ENCODE data around the gene CXCL3. TPM values are rescaled to one million over a fixed set of nuclear protein-coding genes. Genes with fewer than 3 reads are reported as not detected.
A peak's percentile ranks its signal among the peaks of the same experiment; 100 is the strongest.

The CXCL3 gene
- total and polyA plus RNA-seq, 2 experiments from 2014 or later = 3.6 to 19.5 TPM

- Histone ChIP-seq H4K20me1 (replicated peaks; ENCODE audit: insufficient read depth) (no peaks in the 10 kb centered on the region), H3K27me3 (ENCODE audit: insufficient read depth) (no peaks in the 10 kb centered on the region), H3K36me3 (ENCODE audit: insufficient read depth) (no peaks in the 10 kb centered on the region), H3K27ac (ENCODE audit: low read depth) (no peak overlapping the region), H3K79me2 (replicated peaks; ENCODE audit: insufficient read depth) (no peaks in the 10 kb centered on the region), H3K4me1 (ENCODE audit: insufficient read depth) (peaks cover 10% of the 10 kb centered on the region), H3F3A (replicated peaks; ENCODE audit: low read depth) (no peaks in the 10 kb centered on the region), H3K9me2 (ENCODE audit: insufficient read depth) (no peaks in the 10 kb centered on the region), H3K4me3 (no peak overlapping the region), H2AFZ (peak overlapping the region; percentile 33; the same call in 1 of the 2 replicates), H3K4me2 (no peak overlapping the region)
- H3K27ac Mint-ChIP-seq = no peak overlapping the region
- H3K36me3 Mint-ChIP-seq (ENCODE audit: low read depth) = no peaks in the 10 kb centered on the region; the same call in 1 of the 3 replicates
- TF ChIP-seq ZNF331 (CRISPR knock-in tag; IDR thresholded peaks at IDR 0.05; ENCODE audit: low read depth) (no peak), REST (IDR thresholded peaks at IDR 0.05; ENCODE audit: unreplicated experiment) (no peak), CTCF (conservative IDR thresholded peaks at IDR 0.05; ENCODE audit: low read depth in 2 of 2) (peak; percentile 31 to 53), ZNF462 (CRISPR knock-in tag; IDR thresholded peaks at IDR 0.05) (no peak), POLR2AphosphoS5 (IDR thresholded peaks at IDR 0.05; ENCODE audit: low read depth) (no peak), ETS1 (IDR thresholded peaks at IDR 0.05) (no peak)
- peaks cover 14% of the 10 kb centered on the region; the same call in 1 of the 3 replicates for H3K9me3 Mint-ChIP-seq
- peaks cover 23% of the 10 kb centered on the region for H3K4me1 Mint-ChIP-seq
- ATAC-seq = no peak
- peak; percentile 35 for DNase-seq (ENCODE audit: low spot score)
- H3K4me3 Mint-ChIP-seq = no peak overlapping the region
- peaks cover 2% of the 10 kb centered on the region for H3K27me3 Mint-ChIP-seq (ENCODE audit: insufficient read depth, low read depth, poor library complexity)
Measured at GRCh38 chr4:74042681-74043080, 4.2 kb upstream of the CXCL3 start.

Measured in GM23338 (cell line).